ENCODE data around the gene EBF4.

- TF ChIP-seq CTCF (IDR thresholded peaks at IDR 0.05), result no peak
- TF ChIP-seq POLR2AphosphoS5 (IDR thresholded peaks at IDR 0.05), result no peak
These were observed 33.0 kb upstream of the EBF4 start for GRCh38 chr20:2659547-2659946.
